PC-3 (cell line): Measurements from ENCODE around the gene CCDC82.

Source experiments
- EZH2 ChIP-seq: fragments of 300-600 bp; sonication (generic); IDR thresholded peaks from one replicate; pipeline ENCODE4 v1.6.1; 2017; ENCODE audit warnings: antibody characterized with exemption, mild to moderate bottlenecking, low read length; ENCODE audit not compliant: unreplicated experiment
- TF ChIP-seq, protein P1 (sequence below): fragments of 300-600 bp; sonication (generic); conservative IDR thresholded peaks from 2 replicates; pipeline ENCODE4 v1.5.1; 2017; ENCODE audit warnings: antibody characterized with exemption, low read depth, mild to moderate bottlenecking, low read length

DNA sequence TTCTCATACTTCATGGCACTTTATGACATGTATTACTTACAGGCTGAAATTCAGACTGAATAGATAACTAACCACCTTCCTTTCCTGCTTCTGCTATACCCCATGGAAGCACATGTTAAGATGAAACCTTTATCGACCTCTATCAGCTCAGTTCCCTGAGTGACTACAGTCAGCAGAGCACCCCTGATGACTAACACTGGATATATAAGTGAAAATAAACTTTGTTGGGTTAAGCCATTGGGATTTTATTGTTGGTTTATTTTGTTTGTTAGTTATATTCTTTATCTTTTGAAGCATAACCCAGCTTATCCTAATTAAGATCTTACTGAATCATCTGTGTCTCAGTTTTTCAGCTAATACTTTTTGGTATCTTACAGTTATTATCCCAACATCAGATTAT lies 23.7 kb downstream of the CCDC82 start:
- TF ChIP-seq, protein P1, sequence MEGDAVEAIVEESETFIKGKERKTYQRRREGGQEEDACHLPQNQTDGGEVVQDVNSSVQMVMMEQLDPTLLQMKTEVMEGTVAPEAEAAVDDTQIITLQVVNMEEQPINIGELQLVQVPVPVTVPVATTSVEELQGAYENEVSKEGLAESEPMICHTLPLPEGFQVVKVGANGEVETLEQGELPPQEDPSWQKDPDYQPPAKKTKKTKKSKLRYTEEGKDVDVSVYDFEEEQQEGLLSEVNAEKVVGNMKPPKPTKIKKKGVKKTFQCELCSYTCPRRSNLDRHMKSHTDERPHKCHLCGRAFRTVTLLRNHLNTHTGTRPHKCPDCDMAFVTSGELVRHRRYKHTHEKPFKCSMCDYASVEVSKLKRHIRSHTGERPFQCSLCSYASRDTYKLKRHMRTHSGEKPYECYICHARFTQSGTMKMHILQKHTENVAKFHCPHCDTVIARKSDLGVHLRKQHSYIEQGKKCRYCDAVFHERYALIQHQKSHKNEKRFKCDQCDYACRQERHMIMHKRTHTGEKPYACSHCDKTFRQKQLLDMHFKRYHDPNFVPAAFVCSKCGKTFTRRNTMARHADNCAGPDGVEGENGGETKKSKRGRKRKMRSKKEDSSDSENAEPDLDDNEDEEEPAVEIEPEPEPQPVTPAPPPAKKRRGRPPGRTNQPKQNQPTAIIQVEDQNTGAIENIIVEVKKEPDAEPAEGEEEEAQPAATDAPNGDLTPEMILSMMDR = no peak
- TF ChIP-seq EZH2 = no peak
